Fibroblast of lung (primary cell): Measurements from ENCODE around the gene AP1S3.

Experiments used
- EZH2 ChIP-seq: IDR thresholded peaks from 2 replicates; pipeline ENCODE4 v1.5.1; 2012; ENCODE audit warnings: low read length, control low read depth, mild to moderate bottlenecking; ENCODE audit errors: missing control alignments
- TF ChIP-seq, protein P1 (sequence below), 2 donors: IDR thresholded peaks in 1 of 2; conservative IDR thresholded peaks in 1 of 2; 1 replicate in 1 of 2; 2 replicates in 1 of 2; pipeline ENCODE4 v1.5.1; 2011 to 2012; ENCODE audit warnings: low read length in 2 of 2, control low read depth in 1 of 2, inconsistent platforms in 1 of 2, low read depth in 1 of 2, mild to moderate bottlenecking in 1 of 2

DNA sequence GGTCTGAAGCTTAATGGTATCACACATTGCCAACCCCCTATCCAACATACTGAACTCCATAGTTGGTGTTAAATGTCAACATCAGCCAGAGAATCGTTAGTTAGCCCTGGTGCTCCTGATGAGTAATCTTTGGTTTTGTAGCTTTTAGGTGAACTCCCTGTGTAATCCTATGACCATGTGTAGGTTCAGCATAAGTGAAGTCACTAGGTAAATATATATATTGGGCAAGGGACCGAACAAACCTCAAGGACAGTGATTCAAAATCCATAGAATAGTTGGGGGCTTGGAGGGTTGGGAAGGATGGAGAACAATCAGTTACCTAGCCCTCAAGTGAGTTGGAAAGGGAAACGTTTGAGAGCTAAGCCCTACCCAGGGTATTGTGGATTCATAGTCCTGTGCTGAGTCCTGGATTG is 16.0 kb upstream of the AP1S3 start:
- TF ChIP-seq, protein P1, sequence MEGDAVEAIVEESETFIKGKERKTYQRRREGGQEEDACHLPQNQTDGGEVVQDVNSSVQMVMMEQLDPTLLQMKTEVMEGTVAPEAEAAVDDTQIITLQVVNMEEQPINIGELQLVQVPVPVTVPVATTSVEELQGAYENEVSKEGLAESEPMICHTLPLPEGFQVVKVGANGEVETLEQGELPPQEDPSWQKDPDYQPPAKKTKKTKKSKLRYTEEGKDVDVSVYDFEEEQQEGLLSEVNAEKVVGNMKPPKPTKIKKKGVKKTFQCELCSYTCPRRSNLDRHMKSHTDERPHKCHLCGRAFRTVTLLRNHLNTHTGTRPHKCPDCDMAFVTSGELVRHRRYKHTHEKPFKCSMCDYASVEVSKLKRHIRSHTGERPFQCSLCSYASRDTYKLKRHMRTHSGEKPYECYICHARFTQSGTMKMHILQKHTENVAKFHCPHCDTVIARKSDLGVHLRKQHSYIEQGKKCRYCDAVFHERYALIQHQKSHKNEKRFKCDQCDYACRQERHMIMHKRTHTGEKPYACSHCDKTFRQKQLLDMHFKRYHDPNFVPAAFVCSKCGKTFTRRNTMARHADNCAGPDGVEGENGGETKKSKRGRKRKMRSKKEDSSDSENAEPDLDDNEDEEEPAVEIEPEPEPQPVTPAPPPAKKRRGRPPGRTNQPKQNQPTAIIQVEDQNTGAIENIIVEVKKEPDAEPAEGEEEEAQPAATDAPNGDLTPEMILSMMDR (conservative IDR thresholded peaks at IDR 0.05 in 1 of 2, IDR thresholded peaks at IDR 0.05 in 1 of 2; ENCODE audit: low read depth in 1 of 2, low read length in 2 of 2) = no peak
- no peak for TF ChIP-seq EZH2
